B cell (primary cell): ENCODE data around the gene TNN. TPM values are rescaled to one million over a fixed set of nuclear protein-coding genes. Genes with fewer than 3 reads are reported as not detected.

ENCODE experiments used
- ATAC-seq: fragments of 200-7000 bp; cut with Tn5 transposase; one replicate; pipeline ENCODE4 v1.10.0; 2021; ENCODE audit warnings: low read depth, mild to moderate bottlenecking, moderate number of reproducible peaks, moderate library complexity
- CTCF ChIA-PET: fragments of 350-600 bp; sonication (Branson Sonifier 250); formaldehyde crosslinking; loops from one replicate; lab custom pipeline; 2021; ENCODE audit warnings: antibody characterized with exemption, inconsistent platforms; lab: Charles Lee
- POLR2A ChIA-PET: fragments of 350-600 bp; sonication (Branson Sonifier 250); formaldehyde crosslinking; loops from one replicate; lab custom pipeline; 2021; ENCODE audit warnings: antibody characterized with exemption; lab: Charles Lee
- DNase-seq: peaks from one replicate; pipeline ENCODE4 v3.0.0; 2013
- H2AFZ ChIP-seq: 2 replicates; pipeline ENCODE4 v1.6.1; 2012; ENCODE audit warnings: mild to moderate bottlenecking, low read depth, low read length; ENCODE audit not compliant: insufficient read depth, poor library complexity, severe bottlenecking
- H3K27ac ChIP-seq, 2 donors: 1 replicate in 1 of 2; 2 replicates in 1 of 2; pipeline ENCODE4 v1.5.1; 2012 to 2013; ENCODE audit warnings: low read length in 2 of 2, mild to moderate bottlenecking in 2 of 2, moderate library complexity in 1 of 2
- H3K27me3 ChIP-seq, 4 experiments: fragments of 200-600 bp in 1 of 4; sonication (generic) in 1 of 4; replicated peaks in 1 of 4; 1 replicate in 2 of 4; 2 replicates in 2 of 4; pipeline versions ENCODE4 v1.6.1 to v1.7.0; 2013 to 2016; ENCODE audit warnings: low read length in 3 of 4, mild to moderate bottlenecking in 2 of 4, mixed read lengths in 1 of 4, moderate library complexity in 1 of 4; ENCODE audit not compliant: insufficient read depth in 4 of 4, control insufficient read depth in 3 of 4; ENCODE audit errors: control extremely low read depth in 1 of 4
- H3K36me3 ChIP-seq, 2 experiments: replicated peaks in 1 of 2; 1 replicate in 1 of 2; 2 replicates in 1 of 2; pipeline versions ENCODE4 v1.6.1 to v1.7.1; 2013; ENCODE audit warnings: low read length in 1 of 2; ENCODE audit not compliant: insufficient read depth in 2 of 2, control insufficient read depth in 1 of 2; ENCODE audit errors: control extremely low read depth in 1 of 2, extremely low read depth in 1 of 2
- H3K4me1 ChIP-seq, 2 donors: fragments of 200-600 bp in 1 of 2; sonication (generic) in 1 of 2; 1 replicate in 1 of 2; 2 replicates in 1 of 2; pipeline versions ENCODE4 v1.5.1 to v1.6.1; 2013 to 2017; ENCODE audit warnings: low read length in 2 of 2; ENCODE audit not compliant: control insufficient read depth in 2 of 2, insufficient read depth in 2 of 2
- H3K4me2 ChIP-seq: replicated peaks from 2 replicates; pipeline ENCODE3; 2012; ENCODE audit warnings: mild to moderate bottlenecking, low read depth, low read length; ENCODE audit not compliant: poor library complexity, severe bottlenecking
- H3K4me3 ChIP-seq, 5 experiments: fragments of 200-600 bp in 1 of 5; sonication (generic) in 1 of 5; 1 replicate in 3 of 5; 2 replicates in 2 of 5; pipeline versions ENCODE4 v1.5.1 to v1.7.0; 2011 to 2016; ENCODE audit warnings: low read length in 4 of 5, mild to moderate bottlenecking in 4 of 5, low read depth in 2 of 5, control low read depth in 1 of 5, moderate library complexity in 1 of 5; ENCODE audit not compliant: insufficient read depth in 1 of 5; ENCODE audit errors: control extremely low read depth in 1 of 5, extremely low read depth in 1 of 5
- H3K79me2 ChIP-seq: fragments of 200-600 bp; sonication (generic); one replicate; pipeline ENCODE4 v1.6.0; 2016; ENCODE audit warnings: low read length; ENCODE audit not compliant: control insufficient read depth, insufficient read depth
- H3K9ac ChIP-seq: fragments of 200-600 bp; sonication (generic); 2 replicates; pipeline ENCODE4 v1.6.1; 2017; ENCODE audit warnings: mild to moderate bottlenecking, low read length, moderate library complexity
- H3K9me3 ChIP-seq, 3 donors: one replicate each; pipeline versions ENCODE4 v1.6.1 to v1.7.1; 2013; ENCODE audit warnings: low read length in 2 of 3; ENCODE audit not compliant: control insufficient read depth in 2 of 3, insufficient read depth in 1 of 3; ENCODE audit errors: control extremely low read depth in 1 of 3
- H4K20me1 ChIP-seq: 2 replicates; pipeline ENCODE4 v1.6.0; 2012; ENCODE audit warnings: mild to moderate bottlenecking, low read length; ENCODE audit not compliant: insufficient read depth, control insufficient read depth, poor library complexity, severe bottlenecking
- H3K27ac Mint-ChIP-seq: one replicate; pipeline ENCODE4 v1.8.0; 2021; ENCODE audit warnings: mixed read lengths
- H3K27me3 Mint-ChIP-seq: one replicate; pipeline ENCODE4 v1.8.0; 2021; ENCODE audit warnings: mixed read lengths
- H3K4me1 Mint-ChIP-seq: one replicate; pipeline ENCODE4 v1.8.0; 2021; ENCODE audit warnings: mixed read lengths
- H3K4me3 Mint-ChIP-seq: one replicate; pipeline ENCODE4 v1.8.0; 2021; ENCODE audit warnings: mixed read lengths
- H3K9me3 Mint-ChIP-seq: one replicate; pipeline ENCODE4 v1.8.0; 2022; ENCODE audit warnings: mixed read lengths; ENCODE audit not compliant: insufficient read depth
- CTCF ChIP-seq: fragments of 200-600 bp; IDR thresholded peaks from one replicate; pipeline ENCODE4 v1.8.0; 2022; ENCODE audit warnings: antibody characterized with exemption, mild to moderate bottlenecking
- EZH2 ChIP-seq: IDR thresholded peaks from 2 replicates; pipeline ENCODE4 v1.6.1; 2012; ENCODE audit warnings: borderline replicate concordance, low read depth, mild to moderate bottlenecking, moderate library complexity, low read length; ENCODE audit not compliant: insufficient read depth, poor library complexity, severe bottlenecking
- WGBS: methylation state at CpG from one replicate; pipeline ENCODE4 v1.1.5; 2013; ENCODE audit warnings: missing lambda C conversion rate; ENCODE audit not compliant: insufficient coverage; 5-methylcytosine and 5-hydroxymethylcytosine counted together
- intact Hi-C: fragments of 100-400 bp; cut with micrococcal nuclease; formaldehyde crosslinking; loops from one replicate; pipeline ENCODE4 v1.10.0; 2022
- polyA plus RNA-seq: library from polyadenylated mRNA; depleted of rRNA; stranded (reverse); fragments of >200 nt; gene quantifications from 2 replicates; pipeline ENCODE4 v1.2.3, GENCODE V29; 2012
- total RNA-seq, 2 donors: library from RNA; stranded (reverse); fragments of 120-200 nt in 1 of 2; gene quantifications; 1 replicate in 1 of 2; 2 replicates in 1 of 2; pipeline versions ENCODE4 v1.2.3 to v1.2.4, GENCODE V29; 2013 to 2022

Gene TNN
- total and polyA plus RNA-seq, 2 donors (not counting 1 experiment from before 2014, with no cell fraction given): not detected

DNA sequence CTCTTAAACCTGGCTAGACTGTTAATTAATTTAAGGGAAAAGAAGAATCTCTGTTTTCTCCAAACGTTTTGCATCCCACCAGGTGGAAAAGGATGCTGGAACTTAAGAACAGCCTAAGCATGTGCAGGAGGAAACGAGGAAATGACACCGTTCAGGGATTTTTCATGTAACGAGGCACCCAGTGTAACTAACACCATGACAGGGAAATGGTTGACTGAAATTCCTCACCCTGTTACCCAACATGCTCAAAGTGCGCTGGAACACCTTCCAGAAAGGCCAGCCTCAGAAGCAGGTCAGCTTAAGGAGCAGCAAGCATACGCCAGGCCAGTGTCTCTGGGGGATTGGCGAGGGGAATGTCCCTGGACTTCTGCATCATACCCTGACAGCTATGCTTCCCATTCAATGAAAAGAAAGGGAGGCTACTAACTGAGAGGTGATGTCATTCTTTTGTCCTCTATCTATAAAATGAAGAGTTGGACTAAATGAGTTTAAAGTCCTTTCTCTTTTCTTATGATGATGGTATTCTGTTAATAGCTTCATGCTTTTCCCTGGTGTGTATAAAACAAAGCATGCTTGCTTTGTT lies 21.6 kb downstream of the TNN start:
- 100% methylated on average over 1 of the region's 7 CpGs for WGBS
- Histone ChIP-seq H3K4me2 (no peak overlapping the region), H4K20me1 (no peaks in the 10 kb centered on the region), H3K9me3 (no peaks in the 10 kb centered on the region), H3K9ac (no peak overlapping the region), H3K27me3 (no peaks in the 10 kb centered on the region), H3K79me2 (no peaks in the 10 kb centered on the region), H3K27ac (no peak overlapping the region), H3K4me3 (no peak overlapping the region), H3K4me1 (no peaks in the 10 kb centered on the region), H3K36me3 (no peaks in the 10 kb centered on the region), H2AFZ (no peak overlapping the region)
- no peak for DNase-seq
- no peak overlapping the region for H3K4me3 Mint-ChIP-seq
- ChIA-PET CTCF (no interaction called here), POLR2A (no interaction called here)
- intact Hi-C loops: no loop called here
- ATAC-seq: no peak
- no peak overlapping the region for H3K27ac Mint-ChIP-seq
- peaks cover 4% of the 10 kb centered on the region for H3K27me3 Mint-ChIP-seq
- no peaks in the 10 kb centered on the region for H3K4me1 Mint-ChIP-seq
- no peak for TF ChIP-seq CTCF
- TF ChIP-seq EZH2: no peak
- no peaks in the 10 kb centered on the region for H3K9me3 Mint-ChIP-seq

- Mint-ChIP-seq H3K9me3 (no peaks in the 10 kb centered on the region), H3K4me1 (no peaks in the 10 kb centered on the region), H3K27me3 (peaks cover 11% of the 10 kb centered on the region), H3K4me3 (no peak overlapping the region), H3K27ac (no peak overlapping the region)
- CTCF ChIA-PET: interaction anchor here (1.0 kb wide), 1 partner anchor 35 kb away, joined by 3 read pairs; no protein-coding TSS in a partner anchor
- POLR2A ChIA-PET: no interaction called here
- Histone ChIP-seq H3K9me3 (no peaks in the 10 kb centered on the region), H3K79me2 (no peaks in the 10 kb centered on the region), H3K27me3 (no peaks in the 10 kb centered on the region), H2AFZ (no peak overlapping the region), H4K20me1 (no peaks in the 10 kb centered on the region), H3K9ac (no peak overlapping the region), H3K4me2 (no peak overlapping the region), H3K27ac (no peak overlapping the region), H3K4me1 (no peaks in the 10 kb centered on the region), H3K36me3 (no peaks in the 10 kb centered on the region), H3K4me3 (no peak overlapping the region)
- DNase-seq: no peak
- no CpG with 5 or more reads among the region's 2 CpGs for WGBS
- intact Hi-C loops: no loop called here
- ATAC-seq: no peak
- no peak for TF ChIP-seq EZH2
- TF ChIP-seq CTCF: no peak
These were observed 23.1 kb downstream of the TNN start for GRCh38 chr1:175090780-175091179.
